Measurements from ENCODE around the gene STK11.
"Not testable (repeated sequence)": the region's sequence is repeated elsewhere in the genome, so short reads cannot be mapped to it uniquely, and the experiment has no call there.

The STK11 gene

GRCh38 chr19:1206150-1206863 lies 729 bp downstream of the STK11 start:
- no peak for DNase-seq

- DNase-seq = peak in 5 of 56 donors; percentile 9 to 59 (median 20)
Observed at GRCh38 chr19:1206864-1207450, 1.4 kb downstream of the STK11 start.

GRCh38 chr19:1208830-1209229 lies 3.3 kb downstream of the STK11 start:
- not testable (repeated sequence) for DNase-seq

- DNase-seq = peak in 44 of 56 donors; percentile 10 to 83 (median 58)
Observed at GRCh38 chr19:1210227-1210538, 4.6 kb downstream of the STK11 start.

- DNase-seq = peak in 5 of 56 donors; percentile 18 to 40 (median 30)
Observed at GRCh38 chr19:1211494-1212234, 6.1 kb downstream of the STK11 start.

DNA sequence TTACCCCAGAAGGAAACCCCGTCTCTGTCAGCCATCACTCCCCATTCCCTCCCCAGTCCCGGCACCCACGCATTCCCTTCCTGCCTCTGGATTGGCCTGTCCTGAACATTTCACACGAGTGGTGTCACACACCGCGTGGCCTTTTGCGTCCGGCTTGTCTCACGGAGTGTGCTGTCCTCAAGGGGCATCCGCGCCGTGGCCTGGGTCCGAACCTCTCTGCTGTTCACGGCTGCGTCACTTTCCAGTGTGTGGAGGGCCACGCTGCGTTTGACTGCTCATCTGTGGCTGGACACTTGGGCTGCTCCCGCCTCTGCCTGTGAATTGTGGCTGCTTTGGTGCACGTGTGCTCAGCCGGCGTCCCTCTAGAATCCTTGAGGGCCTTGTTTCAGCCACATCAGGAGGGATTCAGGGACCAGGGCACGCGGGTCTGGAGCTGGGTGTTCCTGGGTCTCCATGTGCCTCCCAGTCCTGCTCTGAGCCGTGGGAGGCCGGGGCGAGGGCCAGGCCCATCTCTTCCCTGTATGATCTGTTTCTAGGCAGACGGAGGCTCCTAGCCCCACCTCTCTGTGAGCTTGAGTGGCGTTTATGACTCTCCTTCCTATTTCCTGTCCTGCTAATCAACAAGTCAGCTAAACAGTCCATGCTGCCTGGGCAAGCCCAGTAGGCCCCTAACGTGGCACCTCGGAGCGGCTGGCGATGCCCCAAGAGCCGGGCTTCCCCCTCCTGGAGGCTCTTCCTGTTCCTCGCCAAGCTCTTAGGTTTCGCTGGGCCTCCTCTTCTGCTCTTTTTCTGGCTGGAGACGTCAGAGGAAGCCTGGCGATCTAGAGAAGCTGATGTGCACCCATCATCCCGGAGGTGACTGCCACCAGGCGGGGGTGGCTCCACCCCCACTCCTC lies 8.1 kb downstream of the STK11 start:
- DNase-seq = peak in 32 of 56 donors; percentile 16 to 65 (median 39)

- DNase-seq = no peak
Observed at GRCh38 chr19:1214299-1214861, 8.8 kb downstream of the STK11 start.

GRCh38 chr19:1214862-1215731 lies 9.5 kb downstream of the STK11 start:
- DNase-seq = peak in 41 of 56 donors; percentile 29 to 77 (median 58)

DNA sequence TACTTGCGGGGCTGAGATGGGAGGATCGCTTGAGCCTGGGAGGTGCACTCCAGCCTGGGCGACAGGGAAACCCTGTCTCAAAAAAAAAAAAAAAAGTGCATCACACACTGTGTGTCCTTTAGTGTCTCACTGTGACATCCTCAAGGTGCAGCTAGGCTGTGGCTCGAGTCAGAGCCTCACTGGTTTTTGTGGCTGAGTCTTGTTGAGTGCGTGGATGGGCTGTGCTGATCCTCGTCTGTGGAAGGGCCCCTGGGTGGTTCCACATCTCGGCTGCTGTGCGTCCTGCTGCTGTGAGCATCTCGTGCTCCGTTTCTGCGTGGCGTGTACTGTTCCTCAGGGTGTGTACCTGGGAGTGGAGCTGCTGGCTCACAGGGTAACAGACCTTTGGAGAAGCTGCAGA lies 11.2 kb downstream of the STK11 start:
- DNase-seq = no peak

DNA sequence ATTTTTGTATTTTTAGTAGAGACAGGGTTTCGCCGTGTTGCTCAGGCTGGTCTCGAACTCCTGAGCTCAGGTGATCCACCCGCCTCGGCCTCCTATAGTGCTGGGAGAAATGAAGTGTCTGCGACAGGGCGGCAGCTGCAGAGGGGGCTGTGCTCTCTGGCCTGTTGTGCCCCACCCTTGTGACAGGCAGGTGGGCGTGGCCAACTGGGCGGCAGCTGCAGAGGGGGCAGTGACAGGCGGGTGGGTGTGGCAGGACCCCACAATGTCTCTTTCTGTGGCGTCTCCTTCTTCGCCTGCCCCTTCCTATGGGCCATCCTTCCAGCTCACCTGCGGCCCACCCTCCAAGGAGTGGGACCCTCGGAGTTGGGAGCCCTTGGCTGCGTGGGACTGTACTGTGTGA lies 11.8 kb downstream of the STK11 start:
- no peak for DNase-seq

DNA sequence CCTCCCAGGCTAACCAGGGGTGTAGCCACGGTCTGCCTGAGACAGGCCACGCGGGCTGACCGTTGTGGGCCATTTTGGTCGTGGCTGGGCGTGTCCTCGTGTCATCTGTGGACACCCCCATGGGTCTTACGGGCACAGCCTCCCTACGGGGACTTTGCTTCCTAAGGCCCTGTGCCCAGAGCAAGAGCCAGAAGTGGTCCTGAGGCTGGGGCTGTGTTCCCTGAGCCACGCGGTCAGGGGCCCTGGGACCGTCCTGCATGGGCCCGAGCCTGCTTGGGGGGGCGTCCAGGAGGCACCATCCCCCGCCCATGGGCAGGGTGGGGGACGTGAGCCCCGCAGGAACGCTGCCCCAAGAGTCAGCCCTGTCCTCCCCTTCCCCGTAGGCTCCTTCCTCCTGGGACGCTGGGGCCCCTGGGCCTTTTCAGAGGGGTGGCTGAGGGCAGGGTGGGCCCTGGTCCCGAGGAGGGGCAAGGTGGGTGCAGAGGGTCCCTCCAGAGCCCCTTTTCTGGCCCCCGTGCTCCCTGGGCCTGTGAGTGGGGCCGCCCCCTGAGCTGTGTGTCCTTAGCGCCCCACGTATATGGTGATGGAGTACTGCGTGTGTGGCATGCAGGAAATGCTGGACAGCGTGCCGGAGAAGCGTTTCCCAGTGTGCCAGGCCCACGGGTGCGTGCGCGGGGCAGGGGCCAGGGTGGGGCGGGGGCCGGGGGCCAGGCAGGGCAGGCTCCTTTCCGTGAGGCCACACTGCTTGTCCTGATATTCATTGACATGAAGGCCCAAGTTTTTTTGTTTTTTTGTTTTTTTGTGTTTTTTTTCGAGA lies 13.4 kb downstream of the STK11 start:
- DNase-seq = no peak

- DNase-seq = no peak
Observed at GRCh38 chr19:1219786-1220476, 14.4 kb downstream of the STK11 start.

GRCh38 chr19:1220477-1220930 lies 14.9 kb downstream of the STK11 start:
- no peak for DNase-seq

- DNase-seq = peak in 40 of 56 donors; percentile 18 to 81 (median 52)
Observed at GRCh38 chr19:1220976-1221903, 15.7 kb downstream of the STK11 start.

- DNase-seq = no peak
Observed at GRCh38 chr19:1221904-1222255, 16.3 kb downstream of the STK11 start.

- no peak for DNase-seq
Observed at GRCh38 chr19:1222394-1222793, 16.8 kb downstream of the STK11 start.
